Myocyte (in vitro differentiated cells): ENCODE measurements around the gene EEPD1. TPM values are rescaled to one million over a fixed set of nuclear protein-coding genes. Genes with fewer than 3 reads are reported as not detected.
"Not testable (repeated sequence)": the region's sequence is repeated elsewhere in the genome, so short reads cannot be mapped to it uniquely, and the experiment has no call there.

Experiments used
- DNase-seq: peaks from one replicate; pipeline ENCODE4 v3.0.0-alpha.2; 2012; ENCODE audit warnings: low read depth
- total RNA-seq: library from RNA; depleted of rRNA; stranded (reverse); fragments of >200 nt; gene quantifications from 2 replicates; pipeline ENCODE4 v1.2.3, GENCODE V29; 2014

The EEPD1 gene
- total RNA-seq, 1 donor from 2014 or later, result 5.6 TPM

- DNase-seq, result peak; percentile 93
These were observed 24.5 kb upstream of the EEPD1 start for GRCh38 chr7:36128448-36129047.

- peak; percentile 47 for DNase-seq
These were observed 24.0 kb upstream of the EEPD1 start for GRCh38 chr7:36129048-36129534.

- no peak for DNase-seq
These were observed 22.7 kb upstream of the EEPD1 start for GRCh38 chr7:36130236-36130945.

- DNase-seq, result peak; percentile 76
These were observed 22.0 kb upstream of the EEPD1 start for GRCh38 chr7:36131026-36131425.

GRCh38 chr7:36131499-36131898 is 21.6 kb upstream of the EEPD1 start:
- no peak for DNase-seq

GRCh38 chr7:36132012-36132411 is 21.0 kb upstream of the EEPD1 start:
- no peak for DNase-seq

GRCh38 chr7:36135700-36136099 is 17.4 kb upstream of the EEPD1 start:
- no peak for DNase-seq

- DNase-seq, result no peak
These were observed 15.8 kb upstream of the EEPD1 start for GRCh38 chr7:36137258-36137657.

GRCh38 chr7:36137754-36138153 is 15.3 kb upstream of the EEPD1 start:
- DNase-seq, result no peak

- DNase-seq, result no peak
These were observed 14.8 kb upstream of the EEPD1 start for GRCh38 chr7:36138209-36138608.

- no peak for DNase-seq
These were observed 11.7 kb upstream of the EEPD1 start for GRCh38 chr7:36141351-36141750.

- DNase-seq, result no peak
These were observed 11.2 kb upstream of the EEPD1 start for GRCh38 chr7:36141850-36142249.

- no peak for DNase-seq
These were observed 8.9 kb upstream of the EEPD1 start for GRCh38 chr7:36144189-36144588.

- no peak for DNase-seq
These were observed 7.4 kb upstream of the EEPD1 start for GRCh38 chr7:36145686-36146085.

- no peak for DNase-seq
These were observed 5.7 kb upstream of the EEPD1 start for GRCh38 chr7:36147361-36147760.

GRCh38 chr7:36148422-36149065 is 4.5 kb upstream of the EEPD1 start:
- no peak for DNase-seq

- not testable (repeated sequence) for DNase-seq
These were observed 3.8 kb upstream of the EEPD1 start for GRCh38 chr7:36149240-36149639.

GRCh38 chr7:36149694-36150452 is 3.2 kb upstream of the EEPD1 start:
- DNase-seq, result no peak

- no peak for DNase-seq
These were observed 916 bp upstream of the EEPD1 start for GRCh38 chr7:36151921-36152755.

- DNase-seq, result peak; percentile 18
These were observed 580 bp downstream of the EEPD1 start for GRCh38 chr7:36153571-36154097.
